ENCODE measurements around the gene MLKL. TPM values are rescaled to one million over a fixed set of nuclear protein-coding genes. Genes with fewer than 3 reads are reported as not detected.

Gene MLKL
- total RNA-seq: 14.4 and 16.9 TPM in 2 replicates

GRCh38 chr16:74700438-74701225 lies at the start of gene MLKL:
MLKL (minus strand) TSS chr16:74700862; CDS start chr16:74695757, 5,105 bp downstream.

GRCh38 chr16:74666425-74667254 lies 34.0 kb downstream of the MLKL start, which contains the start of gene RFWD3:
RFWD3 (minus strand) TSS chr16:74666877; CDS start chr16:74661449, 5,428 bp downstream.

Other genes with a start within 250 kb of the MLKL start
- gene GLG1, start 93.7 kb downstream of the MLKL start, total RNA-seq: 78.4 and 101 TPM in 2 replicates
- 22.2 and 35.5 TPM in 2 replicates for gene RFWD3, start 34.0 kb downstream of the MLKL start, total RNA-seq
- gene FA2H, start 74.0 kb upstream of the MLKL start, total RNA-seq: 0.23 TPM in 1 of 2 replicates, not detected in the other

Data from hair follicular keratinocyte (primary cell).